Measurements from ENCODE around the gene DGUOK.

DNA sequence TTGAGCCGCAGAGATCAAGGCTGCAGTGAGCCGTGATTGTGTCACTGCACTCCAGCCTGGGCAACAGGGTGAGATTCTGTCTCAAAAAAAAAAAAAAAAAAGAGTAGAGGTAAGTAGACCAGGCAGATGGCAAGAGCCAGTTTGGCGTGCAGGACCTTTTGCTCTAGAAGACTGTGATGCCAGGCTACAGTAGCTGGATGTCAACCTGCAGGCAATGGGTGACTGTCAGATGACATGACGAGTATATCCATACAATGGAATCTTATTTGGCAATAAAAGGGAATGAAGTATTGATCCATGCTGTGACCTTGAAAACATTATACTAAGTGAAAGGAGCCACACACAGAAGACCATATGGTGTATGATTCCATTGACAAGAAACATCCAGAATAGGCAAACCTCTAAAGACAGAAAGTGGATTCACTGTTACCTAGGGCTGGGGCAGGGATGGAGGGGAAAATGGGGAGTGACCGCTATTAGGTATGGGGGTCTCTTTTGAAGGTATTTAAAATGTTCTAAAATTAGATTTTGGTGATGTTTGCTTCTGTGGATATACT lies 11.2 kb upstream of the DGUOK start:
- TF ChIP-seq, protein P1, sequence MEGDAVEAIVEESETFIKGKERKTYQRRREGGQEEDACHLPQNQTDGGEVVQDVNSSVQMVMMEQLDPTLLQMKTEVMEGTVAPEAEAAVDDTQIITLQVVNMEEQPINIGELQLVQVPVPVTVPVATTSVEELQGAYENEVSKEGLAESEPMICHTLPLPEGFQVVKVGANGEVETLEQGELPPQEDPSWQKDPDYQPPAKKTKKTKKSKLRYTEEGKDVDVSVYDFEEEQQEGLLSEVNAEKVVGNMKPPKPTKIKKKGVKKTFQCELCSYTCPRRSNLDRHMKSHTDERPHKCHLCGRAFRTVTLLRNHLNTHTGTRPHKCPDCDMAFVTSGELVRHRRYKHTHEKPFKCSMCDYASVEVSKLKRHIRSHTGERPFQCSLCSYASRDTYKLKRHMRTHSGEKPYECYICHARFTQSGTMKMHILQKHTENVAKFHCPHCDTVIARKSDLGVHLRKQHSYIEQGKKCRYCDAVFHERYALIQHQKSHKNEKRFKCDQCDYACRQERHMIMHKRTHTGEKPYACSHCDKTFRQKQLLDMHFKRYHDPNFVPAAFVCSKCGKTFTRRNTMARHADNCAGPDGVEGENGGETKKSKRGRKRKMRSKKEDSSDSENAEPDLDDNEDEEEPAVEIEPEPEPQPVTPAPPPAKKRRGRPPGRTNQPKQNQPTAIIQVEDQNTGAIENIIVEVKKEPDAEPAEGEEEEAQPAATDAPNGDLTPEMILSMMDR (optimal IDR thresholded peaks at IDR 0.05 in 1 of 3, IDR thresholded peaks at IDR 0.05 in 1 of 3, conservative IDR thresholded peaks at IDR 0.05 in 1 of 3; ENCODE audit: extremely low read depth in 1 of 3, insufficient read depth in 2 of 3, low read length in 3 of 3), result no peak
- no peak for TF ChIP-seq EZH2 (IDR thresholded peaks at IDR 0.05; ENCODE audit: low read length)
